Ectodermal cell (in vitro differentiated cells): ENCODE measurements around the gene GPR25.
A peak's percentile ranks its signal among the peaks of the same experiment; 100 is the strongest.

Experiments used
- H3K27ac ChIP-seq: 2 replicates; pipeline ENCODE4 v1.7.0; 2013; ENCODE audit warnings: mild to moderate bottlenecking, low read depth, low read length; ENCODE audit not compliant: insufficient read depth, poor library complexity, severe bottlenecking
- H3K27me3 ChIP-seq: 2 replicates; pipeline ENCODE4 v1.7.0; 2013; ENCODE audit warnings: mild to moderate bottlenecking, low read length; ENCODE audit not compliant: insufficient read depth, control insufficient read depth, poor library complexity, severe bottlenecking
- H3K36me3 ChIP-seq: one replicate; pipeline ENCODE4 v1.7.0; 2013; ENCODE audit warnings: low read length; ENCODE audit not compliant: control insufficient read depth, insufficient read depth
- H3K4me1 ChIP-seq: one replicate; pipeline ENCODE4 v1.7.0; 2013; ENCODE audit warnings: low read length; ENCODE audit not compliant: control insufficient read depth, insufficient read depth
- H3K4me3 ChIP-seq: 2 replicates; pipeline ENCODE4 v1.7.0; 2013; ENCODE audit warnings: low read depth, low read length, control low read depth; ENCODE audit not compliant: insufficient read depth
- H3K9me3 ChIP-seq: 2 replicates; pipeline ENCODE4 v1.7.0; 2013; ENCODE audit warnings: mild to moderate bottlenecking, low read length, moderate library complexity; ENCODE audit not compliant: control insufficient read depth
- WGBS, 2 experiments: methylation state at CpG; one replicate each; pipeline ENCODE4 v1.1.7; 2013; ENCODE audit warnings: missing lambda C conversion rate in 2 of 2; 5-methylcytosine and 5-hydroxymethylcytosine counted together

GPR25 gene

DNA sequence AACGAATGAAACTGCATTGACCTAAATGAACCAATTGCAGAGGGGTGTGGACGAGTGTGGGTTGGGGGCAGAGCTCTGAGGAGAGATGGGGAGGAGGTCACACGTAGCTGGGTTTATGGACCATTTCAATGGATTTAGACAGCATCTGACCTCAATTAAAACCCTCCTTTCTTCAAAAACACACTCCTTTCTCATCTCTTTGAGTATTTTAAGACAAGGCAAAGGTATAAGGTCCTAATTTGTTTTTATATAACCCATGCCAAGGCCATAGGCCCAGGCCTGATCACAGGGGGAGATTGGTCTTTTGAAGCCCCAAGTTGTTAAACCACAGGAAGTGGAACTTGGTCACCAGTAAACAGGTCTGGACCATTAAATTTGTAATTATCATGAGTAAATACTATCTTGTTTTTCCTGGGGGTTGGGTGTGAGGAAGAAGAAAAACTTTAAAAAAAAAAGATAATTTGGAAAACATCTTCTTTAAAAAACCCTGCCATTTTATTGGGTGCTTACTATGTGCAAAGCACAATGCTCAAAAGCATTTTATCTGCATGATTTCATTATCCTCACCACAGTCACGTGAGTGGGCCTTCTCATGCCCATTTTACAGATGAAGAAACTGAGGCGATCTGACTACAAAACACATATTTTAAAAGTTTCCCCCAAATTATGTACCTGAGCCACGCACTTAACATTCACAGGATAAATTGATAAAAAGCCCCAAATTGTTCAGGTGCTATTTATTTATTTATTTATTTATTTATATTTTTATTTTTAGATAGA, 13.0 kb downstream of the GPR25 start:
- Histone ChIP-seq H3K27ac (no peak overlapping the region), H3K27me3 (no peaks in the 10 kb centered on the region), H3K4me3 (no peak overlapping the region), H3K4me1 (peaks cover 18% of the 10 kb centered on the region), H3K36me3 (no peaks in the 10 kb centered on the region), H3K9me3 (no peaks in the 10 kb centered on the region)
- 89 to 92% methylated on average over 6 of the region's 6 CpGs for WGBS, 2 experiments

DNA sequence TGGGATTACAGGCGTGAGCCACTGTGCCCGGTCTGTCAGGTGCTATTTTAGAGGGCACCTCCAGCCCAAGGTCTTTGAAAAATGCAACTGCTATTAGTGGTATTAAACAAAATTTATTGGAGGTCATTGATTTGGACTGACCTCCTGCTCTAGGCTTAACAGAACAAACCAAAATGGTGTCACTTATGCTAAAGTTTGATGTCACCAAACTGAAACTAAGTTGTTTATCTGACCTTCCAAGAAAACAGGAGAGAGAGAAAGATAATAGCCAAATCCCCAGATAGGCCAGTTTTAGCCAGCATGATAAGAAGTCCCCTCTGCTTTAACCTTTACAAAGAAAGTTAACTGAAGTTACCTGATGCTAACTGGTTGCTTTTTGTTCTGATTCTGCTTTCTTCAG, 13.8 kb downstream of the GPR25 start:
- H3K27me3 ChIP-seq = no peaks in the 10 kb centered on the region
- H3K4me3 ChIP-seq = no peak overlapping the region
- no peaks in the 10 kb centered on the region for H3K36me3 ChIP-seq
- H3K4me1 ChIP-seq = peaks cover 18% of the 10 kb centered on the region
- 86 to 87% methylated on average over 2 of the region's 2 CpGs for WGBS, 2 experiments
- H3K27ac ChIP-seq = no peak overlapping the region
- H3K9me3 ChIP-seq = no peaks in the 10 kb centered on the region

GRCh38 chr1:200887036-200887435, 14.3 kb downstream of the GPR25 start:
- WGBS, 2 experiments = 61 to 72% methylated on average over 11 of the region's 11 CpGs
- Histone ChIP-seq H3K9me3 (no peaks in the 10 kb centered on the region), H3K4me3 (no peak overlapping the region), H3K27ac (no peak overlapping the region), H3K27me3 (no peaks in the 10 kb centered on the region), H3K4me1 (peaks cover 18% of the 10 kb centered on the region), H3K36me3 (no peaks in the 10 kb centered on the region)

GRCh38 chr1:200887772-200888348, 15.1 kb downstream of the GPR25 start:
- H3K9me3 ChIP-seq = no peaks in the 10 kb centered on the region
- H3K4me1 ChIP-seq = peaks cover 25% of the 10 kb centered on the region
- H3K36me3 ChIP-seq = no peaks in the 10 kb centered on the region
- no peak overlapping the region for H3K27ac ChIP-seq
- WGBS, 2 experiments = 64 to 68% methylated on average over 9 of the region's 9 CpGs
- no peaks in the 10 kb centered on the region for H3K27me3 ChIP-seq
- H3K4me3 ChIP-seq = no peak overlapping the region

GRCh38 chr1:200888349-200888838, 15.6 kb downstream of the GPR25 start:
- peaks cover 30% of the 10 kb centered on the region for H3K4me1 ChIP-seq
- H3K36me3 ChIP-seq = no peaks in the 10 kb centered on the region
- no peaks in the 10 kb centered on the region for H3K9me3 ChIP-seq
- H3K27me3 ChIP-seq = no peaks in the 10 kb centered on the region
- 57 to 58% methylated on average over 7 of the region's 7 CpGs for WGBS, 2 experiments
- H3K27ac ChIP-seq = no peak overlapping the region
- H3K4me3 ChIP-seq = no peak overlapping the region

GRCh38 chr1:200889571-200889970, 16.8 kb downstream of the GPR25 start:
- Histone ChIP-seq H3K4me1 (peaks cover 41% of the 10 kb centered on the region), H3K36me3 (no peaks in the 10 kb centered on the region), H3K27me3 (no peaks in the 10 kb centered on the region), H3K9me3 (no peaks in the 10 kb centered on the region), H3K4me3 (no peak overlapping the region), H3K27ac (no peak overlapping the region)
- 91 to 99% methylated on average over 2 of the region's 2 CpGs for WGBS, 2 experiments

DNA sequence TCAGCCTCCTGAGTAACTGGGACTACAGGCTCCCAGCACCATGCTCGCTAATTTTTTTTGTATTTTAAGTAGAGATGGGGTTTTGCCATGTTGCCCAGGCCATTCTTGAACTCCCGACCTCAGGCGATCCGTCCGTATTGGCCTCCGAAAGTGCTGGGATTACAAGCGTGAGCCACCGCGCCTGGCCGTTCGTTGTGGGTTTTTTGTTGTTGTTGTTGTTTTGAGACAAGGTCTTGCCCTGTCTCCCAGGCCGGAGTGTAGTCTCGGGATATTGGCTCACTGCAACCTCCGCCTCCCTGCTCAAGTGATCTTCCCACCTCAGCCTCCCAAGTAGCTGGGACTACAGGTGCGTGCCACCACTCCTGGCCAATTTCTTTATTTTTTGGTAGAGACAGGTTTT, 17.2 kb downstream of the GPR25 start:
- H3K4me3 ChIP-seq = no peak overlapping the region
- H3K27ac ChIP-seq = no peak overlapping the region
- H3K4me1 ChIP-seq = peaks cover 46% of the 10 kb centered on the region
- H3K9me3 ChIP-seq = no peaks in the 10 kb centered on the region
- no peaks in the 10 kb centered on the region for H3K36me3 ChIP-seq
- H3K27me3 ChIP-seq = no peaks in the 10 kb centered on the region
- WGBS, 2 experiments = 90 to 95% methylated on average over 15 of the region's 15 CpGs

DNA sequence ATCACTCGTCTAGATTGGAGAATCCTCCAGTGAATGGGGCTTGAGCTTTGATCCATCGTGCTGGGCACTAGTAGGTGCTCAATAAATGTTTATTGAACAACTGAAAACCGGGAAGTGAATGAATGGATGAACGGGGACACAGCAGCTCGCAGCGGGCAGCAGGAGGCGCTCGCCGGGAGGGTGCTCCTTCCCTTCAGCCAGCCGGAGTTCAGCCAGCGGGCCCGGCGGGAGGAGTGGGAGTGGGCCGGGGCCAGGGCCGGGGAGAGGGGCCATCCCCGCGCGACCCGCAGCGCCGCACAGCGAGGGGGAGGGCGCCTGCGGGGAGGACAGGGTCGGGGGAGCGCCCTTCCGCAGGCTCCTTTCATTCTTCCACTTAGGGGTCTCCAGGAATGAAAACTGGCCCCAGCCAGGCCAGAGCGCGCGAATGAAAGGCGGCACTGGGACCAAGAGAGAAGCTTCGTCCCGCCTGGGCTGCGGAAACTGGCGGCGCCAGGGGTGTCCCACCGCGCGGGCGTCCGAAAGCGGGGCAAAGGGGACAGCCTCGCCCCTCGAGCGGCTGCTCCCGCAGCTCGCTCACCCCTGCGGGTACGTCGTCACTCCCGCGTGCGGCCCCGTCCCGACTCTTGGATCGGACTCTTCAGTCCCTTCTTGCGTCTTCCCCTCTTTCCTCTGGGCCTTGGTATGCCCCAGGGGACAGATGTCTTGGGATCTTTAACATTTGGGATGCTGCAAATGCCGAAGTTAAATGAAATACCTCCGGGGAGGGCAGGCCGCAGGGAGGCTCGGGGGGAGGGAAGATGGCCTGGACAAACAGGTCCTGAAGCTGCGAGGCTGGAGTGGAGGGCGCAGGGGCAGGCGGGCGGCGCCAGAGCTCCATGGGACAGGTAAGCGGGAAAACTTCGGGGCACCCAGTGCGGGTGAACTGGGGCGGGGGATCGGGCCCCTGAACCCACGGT, 18.3 kb downstream of the GPR25 start:
- H3K4me1 ChIP-seq = peaks cover 57% of the 10 kb centered on the region
- peak overlapping the region; percentile 67 for H3K4me3 ChIP-seq
- peak overlapping the region; percentile 99 for H3K27ac ChIP-seq
- H3K27me3 ChIP-seq = no peaks in the 10 kb centered on the region
- H3K36me3 ChIP-seq = no peaks in the 10 kb centered on the region
- H3K9me3 ChIP-seq = no peaks in the 10 kb centered on the region
- WGBS, 2 experiments = 1% methylated on average over 72 of the region's 72 CpGs

DNA sequence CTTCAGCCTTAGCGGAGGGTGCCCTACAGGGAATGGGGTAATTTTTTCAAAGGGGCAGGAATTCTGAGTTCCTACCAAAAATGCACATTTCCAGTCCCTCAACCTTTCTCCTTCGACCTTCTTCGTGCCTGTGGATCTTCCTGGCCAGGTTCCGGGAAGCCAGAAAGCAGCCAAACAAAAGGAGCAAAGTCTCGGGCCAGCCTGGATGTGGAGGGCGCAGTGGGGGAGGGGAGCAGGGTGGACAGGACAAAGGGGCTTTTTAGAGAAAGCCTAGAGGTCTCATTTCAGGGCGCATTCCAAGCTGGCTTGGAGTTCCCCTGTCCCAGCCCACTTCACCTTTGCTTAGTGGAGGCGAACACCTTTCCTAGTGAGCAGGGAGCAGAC, 19.0 kb downstream of the GPR25 start:
- H3K4me1 ChIP-seq = peaks cover 62% of the 10 kb centered on the region

DNA sequence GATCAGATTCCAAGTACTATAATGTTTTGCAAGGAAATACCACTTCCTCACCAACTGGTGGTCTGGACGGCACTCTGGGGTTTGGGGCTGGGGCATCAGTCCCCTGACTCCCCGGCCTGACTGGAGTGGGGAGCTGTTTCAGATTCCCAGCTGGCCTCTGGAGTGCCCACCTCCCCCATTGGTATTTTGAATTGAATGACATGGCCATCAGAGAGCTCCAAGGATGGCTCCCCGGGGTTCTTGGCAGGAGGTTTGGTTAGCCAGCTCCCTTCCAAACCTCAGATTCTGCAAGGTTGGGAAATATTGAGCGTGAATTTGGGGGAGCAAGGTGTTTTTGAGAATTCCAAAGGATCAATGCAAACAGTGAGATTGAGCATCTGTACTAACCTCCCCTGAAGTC, 19.8 kb downstream of the GPR25 start:
- Histone ChIP-seq H3K36me3 (no peaks in the 10 kb centered on the region), H3K27me3 (no peaks in the 10 kb centered on the region), H3K9me3 (no peaks in the 10 kb centered on the region), H3K4me1 (peaks cover 57% of the 10 kb centered on the region), H3K4me3 (peak overlapping the region; percentile 67), H3K27ac (peak overlapping the region; percentile 99)
- 6 to 7% methylated on average over 4 of the region's 4 CpGs for WGBS, 2 experiments

More for the DNA sequence above, 19.0 kb downstream of the GPR25 start:
- no peaks in the 10 kb centered on the region for H3K27me3 ChIP-seq
- H3K27ac ChIP-seq = peak overlapping the region; percentile 99
- H3K9me3 ChIP-seq = no peaks in the 10 kb centered on the region
- WGBS, 2 experiments = 0% methylated on average over 8 of the region's 8 CpGs
- H3K4me3 ChIP-seq = peak overlapping the region; percentile 67
- H3K36me3 ChIP-seq = no peaks in the 10 kb centered on the region
